K562 (cell line): ENCODE measurements around the gene NCOA1. TPM values are rescaled to one million over a fixed set of nuclear protein-coding genes. Genes with fewer than 3 reads are reported as not detected.

Experiments used
- BCL6 ChIP-seq: fragments of 250-450 bp; sonication (Bioruptor Pico); IDR thresholded peaks from 2 replicates; pipeline ENCODE4 v1.4.0; 2020
- RREB1 ChIP-seq: fragments of 250-450 bp; sonication (Bioruptor Pico); IDR thresholded peaks from 2 replicates; pipeline ENCODE4 v1.4.0; 2020
- polyA plus RNA-seq, 8 experiments: library from polyadenylated mRNA; depleted of rRNA in 4 of 8; stranded (reverse) in 5 of 8; unstranded in 3 of 8; fragments of >200 nt; fragmentation: Nextera tagmentation in 2 of 8; fragmentation: Illumina TruSeq in 1 of 8; extraction: Ambion mirVana in 2 of 8; extraction: Trizol in 1 of 8; gene quantifications; 2 replicates each; pipeline versions ENCODE4 v1.2.1 to v1.2.3, GENCODE V29; 2011 to 2014; ENCODE audit warnings: inconsistent platforms in 1 of 8, missing spikeins in 1 of 8
- total RNA-seq, 7 experiments: library from RNA; depleted of rRNA in 6 of 7; stranded (reverse); fragments of >200 nt in 6 of 7; fragmentation: Illumina TruSeq in 2 of 7; extraction: Trizol in 2 of 7; gene quantifications; 2 replicates each; pipeline versions ENCODE4 v1.2.1 to v1.2.3, GENCODE V29; 2011 to 2021; ENCODE audit warnings: low replicate concordance in 1 of 7
- TF ChIP-seq, protein P1 (sequence below): fragments of 450-650 bp; IDR thresholded peaks from 2 replicates; pipeline ENCODE4 v1.6.1; 2016; ENCODE audit warnings: mild to moderate bottlenecking, moderate library complexity
- TF ChIP-seq, protein P2 (sequence below): IDR thresholded peaks from 2 replicates; pipeline ENCODE4 v1.6.1; 2011; ENCODE audit warnings: borderline replicate concordance, low read depth, mild to moderate bottlenecking, moderate library complexity, low read length; ENCODE audit not compliant: insufficient read depth, poor library complexity, severe bottlenecking
- TF ChIP-seq, protein P3 (sequence below): IDR thresholded peaks from 2 replicates; pipeline ENCODE4 v1.6.1; 2011; ENCODE audit not compliant: insufficient read length; ENCODE audit errors: extremely low read depth

NCOA1 gene
- total and polyA plus RNA-seq, 9 of the 15 experiments (the other 6 are each of a cell fraction or from before 2014, with no cell fraction given), result 4.9 to 25.7 (median 17.0) TPM

GRCh38 chr2:24816404-24816803 is 325.4 kb downstream of the NCOA1 start (continued):
- TF ChIP-seq, protein P1, sequence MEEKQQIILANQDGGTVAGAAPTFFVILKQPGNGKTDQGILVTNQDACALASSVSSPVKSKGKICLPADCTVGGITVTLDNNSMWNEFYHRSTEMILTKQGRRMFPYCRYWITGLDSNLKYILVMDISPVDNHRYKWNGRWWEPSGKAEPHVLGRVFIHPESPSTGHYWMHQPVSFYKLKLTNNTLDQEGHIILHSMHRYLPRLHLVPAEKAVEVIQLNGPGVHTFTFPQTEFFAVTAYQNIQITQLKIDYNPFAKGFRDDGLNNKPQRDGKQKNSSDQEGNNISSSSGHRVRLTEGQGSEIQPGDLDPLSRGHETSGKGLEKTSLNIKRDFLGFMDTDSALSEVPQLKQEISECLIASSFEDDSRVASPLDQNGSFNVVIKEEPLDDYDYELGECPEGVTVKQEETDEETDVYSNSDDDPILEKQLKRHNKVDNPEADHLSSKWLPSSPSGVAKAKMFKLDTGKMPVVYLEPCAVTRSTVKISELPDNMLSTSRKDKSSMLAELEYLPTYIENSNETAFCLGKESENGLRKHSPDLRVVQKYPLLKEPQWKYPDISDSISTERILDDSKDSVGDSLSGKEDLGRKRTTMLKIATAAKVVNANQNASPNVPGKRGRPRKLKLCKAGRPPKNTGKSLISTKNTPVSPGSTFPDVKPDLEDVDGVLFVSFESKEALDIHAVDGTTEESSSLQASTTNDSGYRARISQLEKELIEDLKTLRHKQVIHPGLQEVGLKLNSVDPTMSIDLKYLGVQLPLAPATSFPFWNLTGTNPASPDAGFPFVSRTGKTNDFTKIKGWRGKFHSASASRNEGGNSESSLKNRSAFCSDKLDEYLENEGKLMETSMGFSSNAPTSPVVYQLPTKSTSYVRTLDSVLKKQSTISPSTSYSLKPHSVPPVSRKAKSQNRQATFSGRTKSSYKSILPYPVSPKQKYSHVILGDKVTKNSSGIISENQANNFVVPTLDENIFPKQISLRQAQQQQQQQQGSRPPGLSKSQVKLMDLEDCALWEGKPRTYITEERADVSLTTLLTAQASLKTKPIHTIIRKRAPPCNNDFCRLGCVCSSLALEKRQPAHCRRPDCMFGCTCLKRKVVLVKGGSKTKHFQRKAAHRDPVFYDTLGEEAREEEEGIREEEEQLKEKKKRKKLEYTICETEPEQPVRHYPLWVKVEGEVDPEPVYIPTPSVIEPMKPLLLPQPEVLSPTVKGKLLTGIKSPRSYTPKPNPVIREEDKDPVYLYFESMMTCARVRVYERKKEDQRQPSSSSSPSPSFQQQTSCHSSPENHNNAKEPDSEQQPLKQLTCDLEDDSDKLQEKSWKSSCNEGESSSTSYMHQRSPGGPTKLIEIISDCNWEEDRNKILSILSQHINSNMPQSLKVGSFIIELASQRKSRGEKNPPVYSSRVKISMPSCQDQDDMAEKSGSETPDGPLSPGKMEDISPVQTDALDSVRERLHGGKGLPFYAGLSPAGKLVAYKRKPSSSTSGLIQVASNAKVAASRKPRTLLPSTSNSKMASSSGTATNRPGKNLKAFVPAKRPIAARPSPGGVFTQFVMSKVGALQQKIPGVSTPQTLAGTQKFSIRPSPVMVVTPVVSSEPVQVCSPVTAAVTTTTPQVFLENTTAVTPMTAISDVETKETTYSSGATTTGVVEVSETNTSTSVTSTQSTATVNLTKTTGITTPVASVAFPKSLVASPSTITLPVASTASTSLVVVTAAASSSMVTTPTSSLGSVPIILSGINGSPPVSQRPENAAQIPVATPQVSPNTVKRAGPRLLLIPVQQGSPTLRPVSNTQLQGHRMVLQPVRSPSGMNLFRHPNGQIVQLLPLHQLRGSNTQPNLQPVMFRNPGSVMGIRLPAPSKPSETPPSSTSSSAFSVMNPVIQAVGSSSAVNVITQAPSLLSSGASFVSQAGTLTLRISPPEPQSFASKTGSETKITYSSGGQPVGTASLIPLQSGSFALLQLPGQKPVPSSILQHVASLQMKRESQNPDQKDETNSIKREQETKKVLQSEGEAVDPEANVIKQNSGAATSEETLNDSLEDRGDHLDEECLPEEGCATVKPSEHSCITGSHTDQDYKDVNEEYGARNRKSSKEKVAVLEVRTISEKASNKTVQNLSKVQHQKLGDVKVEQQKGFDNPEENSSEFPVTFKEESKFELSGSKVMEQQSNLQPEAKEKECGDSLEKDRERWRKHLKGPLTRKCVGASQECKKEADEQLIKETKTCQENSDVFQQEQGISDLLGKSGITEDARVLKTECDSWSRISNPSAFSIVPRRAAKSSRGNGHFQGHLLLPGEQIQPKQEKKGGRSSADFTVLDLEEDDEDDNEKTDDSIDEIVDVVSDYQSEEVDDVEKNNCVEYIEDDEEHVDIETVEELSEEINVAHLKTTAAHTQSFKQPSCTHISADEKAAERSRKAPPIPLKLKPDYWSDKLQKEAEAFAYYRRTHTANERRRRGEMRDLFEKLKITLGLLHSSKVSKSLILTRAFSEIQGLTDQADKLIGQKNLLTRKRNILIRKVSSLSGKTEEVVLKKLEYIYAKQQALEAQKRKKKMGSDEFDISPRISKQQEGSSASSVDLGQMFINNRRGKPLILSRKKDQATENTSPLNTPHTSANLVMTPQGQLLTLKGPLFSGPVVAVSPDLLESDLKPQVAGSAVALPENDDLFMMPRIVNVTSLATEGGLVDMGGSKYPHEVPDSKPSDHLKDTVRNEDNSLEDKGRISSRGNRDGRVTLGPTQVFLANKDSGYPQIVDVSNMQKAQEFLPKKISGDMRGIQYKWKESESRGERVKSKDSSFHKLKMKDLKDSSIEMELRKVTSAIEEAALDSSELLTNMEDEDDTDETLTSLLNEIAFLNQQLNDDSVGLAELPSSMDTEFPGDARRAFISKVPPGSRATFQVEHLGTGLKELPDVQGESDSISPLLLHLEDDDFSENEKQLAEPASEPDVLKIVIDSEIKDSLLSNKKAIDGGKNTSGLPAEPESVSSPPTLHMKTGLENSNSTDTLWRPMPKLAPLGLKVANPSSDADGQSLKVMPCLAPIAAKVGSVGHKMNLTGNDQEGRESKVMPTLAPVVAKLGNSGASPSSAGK, result no peak
- TF ChIP-seq RREB1 (CRISPR knock-in tag) (no peak), BCL6 (CRISPR knock-in tag) (no peak)
- TF ChIP-seq, protein P2, sequence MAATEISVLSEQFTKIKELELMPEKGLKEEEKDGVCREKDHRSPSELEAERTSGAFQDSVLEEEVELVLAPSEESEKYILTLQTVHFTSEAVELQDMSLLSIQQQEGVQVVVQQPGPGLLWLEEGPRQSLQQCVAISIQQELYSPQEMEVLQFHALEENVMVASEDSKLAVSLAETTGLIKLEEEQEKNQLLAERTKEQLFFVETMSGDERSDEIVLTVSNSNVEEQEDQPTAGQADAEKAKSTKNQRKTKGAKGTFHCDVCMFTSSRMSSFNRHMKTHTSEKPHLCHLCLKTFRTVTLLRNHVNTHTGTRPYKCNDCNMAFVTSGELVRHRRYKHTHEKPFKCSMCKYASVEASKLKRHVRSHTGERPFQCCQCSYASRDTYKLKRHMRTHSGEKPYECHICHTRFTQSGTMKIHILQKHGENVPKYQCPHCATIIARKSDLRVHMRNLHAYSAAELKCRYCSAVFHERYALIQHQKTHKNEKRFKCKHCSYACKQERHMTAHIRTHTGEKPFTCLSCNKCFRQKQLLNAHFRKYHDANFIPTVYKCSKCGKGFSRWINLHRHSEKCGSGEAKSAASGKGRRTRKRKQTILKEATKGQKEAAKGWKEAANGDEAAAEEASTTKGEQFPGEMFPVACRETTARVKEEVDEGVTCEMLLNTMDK, result no peak
- TF ChIP-seq, protein P3, sequence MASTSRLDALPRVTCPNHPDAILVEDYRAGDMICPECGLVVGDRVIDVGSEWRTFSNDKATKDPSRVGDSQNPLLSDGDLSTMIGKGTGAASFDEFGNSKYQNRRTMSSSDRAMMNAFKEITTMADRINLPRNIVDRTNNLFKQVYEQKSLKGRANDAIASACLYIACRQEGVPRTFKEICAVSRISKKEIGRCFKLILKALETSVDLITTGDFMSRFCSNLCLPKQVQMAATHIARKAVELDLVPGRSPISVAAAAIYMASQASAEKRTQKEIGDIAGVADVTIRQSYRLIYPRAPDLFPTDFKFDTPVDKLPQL, result no peak
